IMR-90 (cell line): ENCODE measurements around the gene VPS39. TPM values are rescaled to one million over a fixed set of nuclear protein-coding genes. Genes with fewer than 3 reads are reported as not detected.

Experiments used
- ATAC-seq: fragments of 200-7000 bp; cut with Tn5 transposase; 2 replicates; pipeline ENCODE4 v1.9.1; 2020; ENCODE audit warnings: low read depth, mild to moderate bottlenecking, moderate library complexity
- BruUV-seq: library from RNA; stranded (reverse); fragments of 400-500 nt; replicated peaks from 2 replicates; lab custom pipeline; 2021; lab: Mats Ljungman, UMichigan
- CTCF ChIA-PET: fragments of 300-600 bp; formaldehyde crosslinking; extraction: SDS; loops from one replicate; lab custom pipeline; 2021; ENCODE audit warnings: antibody characterized with exemption; lab: Yijun Ruan, JAX
- POLR2A ChIA-PET: fragments of 300-600 bp; sonication (Branson Sonifier 250); formaldehyde crosslinking; loops from one replicate; lab custom pipeline; 2022; ENCODE audit warnings: antibody characterized with exemption; ENCODE audit not compliant: unreplicated experiment; lab: Charles Lee
- DNase-seq: peaks from one replicate; pipeline ENCODE4 v3.0.0; 2013
- H2AFZ ChIP-seq: replicated peaks from 2 replicates; pipeline ENCODE3; 2013; ENCODE audit warnings: low read length, mild to moderate bottlenecking; ENCODE audit not compliant: poor library complexity
- H2AK5ac ChIP-seq: 2 replicates; pipeline ENCODE4 v1.6.1; 2013; ENCODE audit warnings: low read depth, low read length, inconsistent platforms
- H2AK9ac ChIP-seq: replicated peaks from 2 replicates; pipeline ENCODE3; 2013; ENCODE audit warnings: mild to moderate bottlenecking, low read depth, low read length, moderate library complexity; ENCODE audit not compliant: poor library complexity
- H2BK120ac ChIP-seq: 2 replicates; pipeline ENCODE4 v1.6.1; 2013; ENCODE audit warnings: low read depth, low read length, inconsistent platforms
- H2BK15ac ChIP-seq: 3 replicates; pipeline ENCODE4 v1.6.1; 2013; ENCODE audit warnings: low read depth, low read length, inconsistent platforms
- H2BK20ac ChIP-seq: 2 replicates; pipeline ENCODE4 v1.6.1; 2013; ENCODE audit warnings: low read depth, mild to moderate bottlenecking, inconsistent platforms, low read length, moderate library complexity
- H2BK5ac ChIP-seq: 2 replicates; pipeline ENCODE4 v1.6.1; 2013; ENCODE audit warnings: mild to moderate bottlenecking, low read depth, low read length, inconsistent platforms; ENCODE audit not compliant: poor library complexity, severe bottlenecking
- H3K14ac ChIP-seq: replicated peaks from 2 replicates; pipeline ENCODE4 v1.6.1; 2013; ENCODE audit warnings: low read depth, low read length, inconsistent platforms
- H3K18ac ChIP-seq: 2 replicates; pipeline ENCODE4 v1.6.1; 2013; ENCODE audit warnings: low read depth, low read length, control low read depth
- H3K23ac ChIP-seq: 2 replicates; pipeline ENCODE4 v1.6.1; 2013; ENCODE audit warnings: low read depth, low read length, inconsistent platforms
- H3K27ac ChIP-seq: 2 replicates; pipeline ENCODE4 v1.5.1; 2013; ENCODE audit warnings: mild to moderate bottlenecking, control low read depth, low read length; ENCODE audit not compliant: insufficient read depth
- H3K27me3 ChIP-seq: 2 replicates; pipeline ENCODE4 v1.6.1; 2013; ENCODE audit warnings: low read length; ENCODE audit not compliant: control insufficient read depth, insufficient read depth
- H3K36me3 ChIP-seq: 2 replicates; pipeline ENCODE4 v1.6.1; 2013; ENCODE audit warnings: low read length, mixed read lengths; ENCODE audit not compliant: control insufficient read depth, insufficient read depth
- H3K4ac ChIP-seq: 2 replicates; pipeline ENCODE4 v1.6.1; 2013; ENCODE audit warnings: low read depth, low read length, inconsistent platforms
- H3K4me1 ChIP-seq: 2 replicates; pipeline ENCODE4 v1.6.1; 2013; ENCODE audit warnings: low read length, mixed read lengths; ENCODE audit not compliant: control insufficient read depth, insufficient read depth
- H3K4me2 ChIP-seq: 2 replicates; pipeline ENCODE4 v1.6.1; 2013; ENCODE audit warnings: low read depth, mild to moderate bottlenecking, control low read depth, low read length, moderate library complexity
- H3K4me3 ChIP-seq: 2 replicates; pipeline ENCODE4 v1.5.1; 2013; ENCODE audit warnings: low read depth, mild to moderate bottlenecking, control low read depth, low read length, moderate library complexity; ENCODE audit not compliant: insufficient read depth
- H3K56ac ChIP-seq: 2 replicates; pipeline ENCODE4 v1.6.1; 2013; ENCODE audit warnings: low read length, inconsistent platforms; ENCODE audit not compliant: insufficient read depth; ENCODE audit errors: extremely low read depth
- H3K79me1 ChIP-seq, 2 experiments: 2 replicates each; pipeline ENCODE4 v1.6.1; 2013; ENCODE audit warnings: low read length in 2 of 2, inconsistent platforms in 1 of 2, low read depth in 1 of 2
- H3K9ac ChIP-seq: 2 replicates; pipeline ENCODE4 v1.6.1; 2013; ENCODE audit warnings: low read depth, low read length, control low read depth
- H3K9me1 ChIP-seq: 2 replicates; pipeline ENCODE4 v1.6.1; 2013; ENCODE audit warnings: low read length, inconsistent platforms; ENCODE audit not compliant: insufficient read depth
- H3K9me3 ChIP-seq: 2 replicates; pipeline ENCODE4 v1.6.1; 2013; ENCODE audit warnings: low read length; ENCODE audit not compliant: control insufficient read depth, insufficient read depth
- H4K20me1 ChIP-seq: 2 replicates; pipeline ENCODE4 v1.6.1; 2013; ENCODE audit warnings: low read length, inconsistent platforms; ENCODE audit not compliant: insufficient read depth
- H4K5ac ChIP-seq: 2 replicates; pipeline ENCODE4 v1.6.1; 2013; ENCODE audit warnings: mild to moderate bottlenecking, low read depth, low read length, control low read depth
- H4K8ac ChIP-seq, 2 experiments: 2 replicates each; pipeline ENCODE4 v1.6.1; 2013; ENCODE audit warnings: low read depth in 2 of 2, low read length in 2 of 2, control low read depth in 1 of 2, inconsistent platforms in 1 of 2
- H4K91ac ChIP-seq: 2 replicates; pipeline ENCODE4 v1.6.1; 2013; ENCODE audit warnings: low read depth, low read length, inconsistent platforms; ENCODE audit not compliant: insufficient read depth
- BHLHE40 ChIP-seq: fragments of 150-350 bp; IDR thresholded peaks from 2 replicates; pipeline ENCODE4 v1.6.1; 2016; ENCODE audit warnings: mild to moderate bottlenecking, low read depth, low read length
- CTCF ChIP-seq: conservative IDR thresholded peaks from 2 replicates; pipeline ENCODE4 v1.5.1; 2012; ENCODE audit warnings: mild to moderate bottlenecking, low read depth, low read length, improper control_type of control experiment
- FOS ChIP-seq: fragments of 150-350 bp; IDR thresholded peaks from 2 replicates; pipeline ENCODE4 v1.6.1; 2016; ENCODE audit warnings: low read depth, low read length
- MAFK ChIP-seq: IDR thresholded peaks from 2 replicates; pipeline ENCODE4 v1.6.1; 2012; ENCODE audit warnings: low read depth, low read length, improper control_type of control experiment
- MAZ ChIP-seq: IDR thresholded peaks from 2 replicates; pipeline ENCODE4 v1.6.1; 2012; ENCODE audit warnings: low read depth, mild to moderate bottlenecking, low read length, improper control_type of control experiment, moderate library complexity, borderline replicate concordance
- POLR2A ChIP-seq: IDR thresholded peaks from 2 replicates; pipeline ENCODE4 v1.6.1; 2012; ENCODE audit warnings: mild to moderate bottlenecking, low read depth, low read length
- RAD21 ChIP-seq: IDR thresholded peaks from 2 replicates; pipeline ENCODE4 v1.6.1; 2012; ENCODE audit warnings: low read length, improper control_type of control experiment
- RFX5 ChIP-seq: IDR thresholded peaks from 2 replicates; pipeline ENCODE4 v1.8.0; 2012; ENCODE audit warnings: low read depth, mild to moderate bottlenecking, low read length, moderate library complexity
- WGBS, 2 experiments: methylation state at CpG; one replicate each; pipeline versions ENCODE4 v1.1.5 to v1.1.7; 2013; ENCODE audit warnings: missing lambda C conversion rate in 2 of 2; ENCODE audit not compliant: insufficient read length in 1 of 2; ENCODE audit errors: extremely low coverage in 2 of 2; 5-methylcytosine and 5-hydroxymethylcytosine counted together
- dilution Hi-C: fragments of 300-500 bp; cut with HindIII; formaldehyde crosslinking; loops from one replicate; pipeline ENCODE4 v1.14.3; 2018; ENCODE audit warnings: low sequenced_read_pairs; ENCODE audit not compliant: unreplicated experiment
- in situ Hi-C: fragments of 300-500 bp; cut with MboI; formaldehyde crosslinking; loops from 3 replicates; pipeline ENCODE4 v1.14.3; 2019; ENCODE audit warnings: low sequenced_read_pairs, inconsistent platforms, mixed read lengths
- intact Hi-C: fragments of 100-400 bp; cut with micrococcal nuclease; formaldehyde crosslinking; loops from 2 replicates; pipeline ENCODE4 v1.10.0; 2022
- polyA plus RNA-seq, 3 experiments: library from polyadenylated mRNA; depleted of rRNA; stranded (reverse); fragments of >200 nt; gene quantifications; 2 replicates each; pipeline ENCODE4 v1.2.3, GENCODE V29; 2012; ENCODE audit warnings: low replicate concordance in 1 of 3
- total RNA-seq: library from RNA; depleted of rRNA; stranded (reverse); fragments of >200 nt; gene quantifications from 2 replicates; pipeline ENCODE4 v1.2.3, GENCODE V29; 2012

The VPS39 gene
- total and polyA plus RNA-seq, 2 of the 4 experiments (the other 2 are of a cell fraction) = 49.7 to 52.2 TPM

- TF ChIP-seq FOS (no peak), RAD21 (no peak), RFX5 (no peak), POLR2A (no peak), BHLHE40 (no peak), MAFK (no peak), CTCF (no peak), MAZ (no peak)
- ATAC-seq (no peak), DNase-seq (no peak)
- H4K20me1 ChIP-seq = peaks cover 4% of the 10 kb centered on the region; the same call in 1 of the 2 replicates
- POLR2A ChIA-PET = no interaction called here
- no peaks in the 10 kb centered on the region for H3K9me3 ChIP-seq
- WGBS, 2 experiments = no CpG with 5 or more reads among the region's 4 CpGs
- H3K27me3 ChIP-seq = no peaks in the 10 kb centered on the region
- dilution Hi-C loops = no loop called here
- H3K9me1 ChIP-seq = peaks cover 11% of the 10 kb centered on the region
- no peak overlapping the region for H3K23ac ChIP-seq
- H3K56ac ChIP-seq = no peak overlapping the region
- H2BK20ac ChIP-seq = no peak overlapping the region
- intact Hi-C loops = loop anchor here (5.0 kb wide), 1 partner anchor 181 kb away; no protein-coding TSS in a partner anchor
- no peak overlapping the region for H3K9ac ChIP-seq
- no peak overlapping the region for H4K91ac ChIP-seq
- no peak overlapping the region for H3K27ac ChIP-seq
- H3K18ac ChIP-seq = no peak overlapping the region
- no peak overlapping the region for H4K8ac ChIP-seq
- H3K79me1 ChIP-seq = peaks cover 31 to 56% of the 10 kb centered on the region in 2 experiments
- no peak overlapping the region for H2BK15ac ChIP-seq
- in situ Hi-C loops = no loop called here
- H2BK5ac ChIP-seq = no peak overlapping the region
- H3K14ac ChIP-seq = no peak overlapping the region
- H2AFZ ChIP-seq = no peak overlapping the region
- H3K36me3 ChIP-seq = peaks cover 11% of the 10 kb centered on the region
- no peak overlapping the region for H2AK9ac ChIP-seq
- H3K4ac ChIP-seq = no peak overlapping the region
- BruUV-seq = no TSS peak
- H2AK5ac ChIP-seq = no peak overlapping the region
- H3K4me1 ChIP-seq = peaks cover 4% of the 10 kb centered on the region; the same call in 1 of the 2 replicates
- CTCF ChIA-PET = no interaction called here
- H2BK120ac ChIP-seq = no peak overlapping the region
- no peak overlapping the region for H3K4me3 ChIP-seq
- no peak overlapping the region for H4K5ac ChIP-seq
- no peak overlapping the region for H3K4me2 ChIP-seq
Observed at GRCh38 chr15:42206406-42206805, 1.7 kb downstream of the VPS39 start.
